ENCODE measurements around the gene PPP1R9B. TPM values are rescaled to one million over a fixed set of nuclear protein-coding genes. Genes with fewer than 3 reads are reported as not detected.

The PPP1R9B gene
- total RNA-seq, 1 donor from 2014 or later = 29.7 TPM

- no peak for DNase-seq (ENCODE audit: low read depth, low spot score)
Measured at GRCh38 chr17:50128441-50129352, 21.8 kb downstream of the PPP1R9B start.

DNA sequence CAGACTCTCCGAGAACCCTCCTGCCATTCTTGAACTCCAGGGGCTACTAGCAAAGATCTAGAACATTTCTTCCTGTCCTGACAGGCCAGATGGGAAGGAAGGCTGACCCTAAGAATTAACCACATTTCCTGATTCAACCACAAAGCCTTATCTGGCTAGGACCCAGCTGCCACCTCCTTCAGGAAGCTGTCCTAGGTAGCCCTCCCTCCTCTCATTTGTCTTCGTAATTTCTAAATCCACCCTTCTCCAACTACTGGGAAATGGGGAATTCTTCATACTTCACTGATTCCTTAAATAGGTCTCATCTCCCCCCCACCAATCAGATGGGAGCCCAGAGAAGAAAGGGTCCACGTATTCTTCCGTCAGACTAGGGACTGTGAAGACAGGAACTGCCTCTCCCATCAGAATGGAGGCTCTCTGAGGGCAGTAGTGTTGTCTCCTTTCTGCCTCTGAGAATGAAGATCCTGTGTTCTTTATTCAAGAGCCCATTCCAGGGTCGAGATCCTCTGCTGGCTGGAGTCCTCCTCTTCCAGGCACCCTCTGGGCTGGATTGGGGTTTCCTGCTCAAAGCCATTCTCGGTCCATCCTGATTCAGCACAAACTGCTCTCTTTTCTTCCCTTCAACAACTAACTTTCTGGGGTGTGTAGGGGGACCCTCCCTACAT, 22.6 kb downstream of the PPP1R9B start:
- no peak for DNase-seq (ENCODE audit: low read depth, low spot score)

GRCh38 chr17:50125420-50125997, 25.0 kb downstream of the PPP1R9B start:
- no peak for DNase-seq (ENCODE audit: low read depth, low spot score)

DNA sequence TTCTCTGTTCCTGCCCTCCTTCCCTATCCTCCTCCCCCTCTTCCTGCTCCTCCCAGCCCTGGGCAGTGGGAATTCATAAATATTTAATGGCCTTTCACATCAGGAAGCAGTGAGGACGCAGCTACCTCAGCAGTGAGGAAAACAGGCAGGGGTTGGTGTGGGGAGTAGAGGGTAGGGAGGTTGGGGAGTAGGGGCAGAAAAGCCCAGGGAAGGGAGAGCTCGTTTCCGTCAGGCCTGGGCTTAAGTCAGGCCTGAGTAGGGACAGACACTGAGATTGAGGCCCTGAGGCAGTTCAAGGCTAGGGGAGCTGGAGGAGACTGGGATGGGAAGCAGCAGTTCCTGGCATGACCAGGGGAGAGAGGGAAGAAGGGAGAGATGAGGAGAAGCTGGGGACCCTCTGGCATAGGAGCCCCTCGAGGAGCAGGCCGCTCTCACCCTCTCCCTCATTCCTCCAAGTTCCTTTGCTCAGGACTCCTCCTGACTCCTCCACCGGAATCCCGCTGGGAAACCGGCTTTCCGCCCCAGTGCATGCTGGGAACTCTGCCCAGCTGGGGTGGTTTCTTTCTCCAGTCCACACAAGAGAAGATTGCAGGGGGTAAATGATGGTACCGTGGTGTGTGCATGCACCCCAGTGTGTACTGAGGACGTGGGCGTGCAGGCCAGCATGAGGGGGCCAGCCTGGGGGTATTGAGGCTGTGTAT, 26.7 kb downstream of the PPP1R9B start:
- DNase-seq (ENCODE audit: low read depth, low spot score) = no peak

GRCh38 chr17:50122945-50123344, 27.5 kb downstream of the PPP1R9B start:
- DNase-seq (ENCODE audit: low read depth, low spot score) = no peak

DNA sequence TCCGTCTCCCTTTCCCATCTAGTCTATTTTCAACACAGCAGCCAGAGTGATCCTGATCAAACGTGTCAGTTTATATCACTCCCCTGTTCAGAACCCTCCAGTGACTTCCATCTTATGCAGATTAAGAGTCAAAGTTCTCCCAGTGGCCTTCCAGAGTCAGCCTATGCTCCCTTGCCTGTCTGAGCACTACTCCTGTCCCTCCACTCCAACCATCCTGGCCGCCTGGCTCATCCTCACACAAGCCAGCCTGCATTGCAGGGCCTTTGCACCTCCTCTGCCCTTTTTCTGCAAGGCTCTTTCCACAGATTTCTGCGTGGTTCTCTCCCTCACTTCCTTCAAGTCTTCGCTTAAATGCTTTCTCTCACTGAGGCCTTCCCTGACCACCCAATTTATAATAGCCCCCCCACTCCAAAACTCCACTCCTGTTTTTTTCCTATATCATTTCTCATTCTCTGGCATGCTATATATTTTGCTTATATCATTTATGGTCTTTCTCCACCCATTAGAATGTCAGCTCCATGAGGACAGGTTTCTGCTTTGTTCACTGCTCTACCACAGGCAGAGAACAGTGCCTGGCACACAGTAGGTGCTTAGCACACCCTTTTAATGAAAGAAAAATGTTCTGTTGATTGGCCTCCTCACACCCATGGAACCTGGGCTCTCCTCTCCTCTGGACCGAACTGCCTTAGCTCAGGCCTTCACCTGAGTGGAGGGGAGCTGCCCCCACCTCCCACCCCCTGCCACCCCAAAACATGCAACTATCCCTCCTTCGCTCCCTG, 29.8 kb downstream of the PPP1R9B start:
- DNase-seq (ENCODE audit: low read depth, low spot score) = no peak

GRCh38 chr17:50118828-50119218, 31.7 kb downstream of the PPP1R9B start:
- no peak for DNase-seq (ENCODE audit: low read depth, low spot score)

- DNase-seq (ENCODE audit: low read depth, low spot score) = no peak
Measured at GRCh38 chr17:50118076-50118827, 32.2 kb downstream of the PPP1R9B start.

DNA sequence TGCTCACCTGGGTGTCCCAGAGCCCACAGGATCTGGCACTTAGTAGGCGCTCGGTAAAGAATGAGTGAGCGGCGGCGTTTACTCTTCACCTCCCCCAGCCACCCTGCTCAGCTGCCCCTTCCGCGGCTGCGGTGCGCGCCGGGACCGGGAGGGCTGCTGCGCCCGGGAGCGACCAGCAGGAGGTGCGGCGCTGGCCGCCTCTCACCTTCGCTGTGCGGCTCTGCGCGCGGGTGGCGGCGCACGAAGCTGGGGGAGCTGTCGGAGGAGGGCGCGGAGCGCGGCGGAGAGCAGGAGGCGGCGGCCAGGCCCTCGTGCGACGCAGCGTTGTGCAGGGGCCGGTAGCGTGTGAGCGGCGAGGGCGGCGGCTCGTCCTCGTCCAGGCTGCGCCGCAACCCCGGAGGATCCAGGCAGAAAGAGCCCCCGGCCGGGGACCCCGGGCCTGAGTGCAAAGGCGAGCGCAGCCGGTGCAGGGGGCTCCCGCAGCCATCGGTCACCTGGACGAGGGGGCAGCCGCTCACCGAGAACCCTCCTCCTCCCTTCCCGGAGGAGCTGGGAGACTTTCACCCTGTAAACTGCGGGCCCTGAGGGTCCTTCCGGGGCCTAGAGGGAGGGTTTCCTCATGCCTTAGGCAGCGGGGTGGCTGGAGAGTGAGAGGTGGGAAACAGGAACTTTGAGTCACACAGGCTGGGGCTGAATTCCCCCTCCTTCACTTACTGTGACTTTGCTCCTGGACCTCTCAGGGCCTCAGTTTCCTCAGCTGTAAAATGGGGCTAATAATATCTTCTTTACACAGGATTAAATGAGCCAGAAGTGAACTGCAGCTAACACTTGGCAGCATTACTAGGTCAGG, 33.0 kb downstream of the PPP1R9B start:
- DNase-seq (ENCODE audit: low read depth, low spot score) = no peak

GRCh38 chr17:50115756-50116155, 34.7 kb downstream of the PPP1R9B start:
- no peak for DNase-seq (ENCODE audit: low read depth, low spot score)

DNA sequence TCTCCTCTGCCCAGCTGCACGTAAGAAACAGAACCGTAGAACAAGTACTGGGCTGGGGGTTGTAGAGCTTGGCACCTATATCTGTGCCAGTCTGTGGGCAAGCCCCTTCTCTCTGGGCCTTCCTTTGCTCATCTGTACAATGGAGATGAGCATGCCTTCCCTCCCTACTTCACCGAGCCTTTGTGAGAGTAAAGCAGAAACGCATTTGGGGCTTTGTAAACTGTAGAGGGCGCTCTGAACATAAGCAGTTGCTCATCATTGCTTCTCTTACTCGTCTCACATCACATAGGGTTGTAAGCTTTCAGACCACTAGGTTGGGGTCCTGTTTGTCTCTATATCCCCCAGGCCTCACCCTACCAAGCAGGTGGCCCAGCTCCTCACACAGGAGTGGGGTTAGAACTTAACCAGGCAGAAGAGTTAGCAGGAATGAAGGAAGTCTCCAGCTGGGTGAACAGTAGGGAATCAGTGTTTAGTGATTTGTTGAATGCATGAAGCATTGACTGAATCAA, 35.6 kb downstream of the PPP1R9B start:
- peak; percentile 43 for DNase-seq (ENCODE audit: low read depth, low spot score)

DNA sequence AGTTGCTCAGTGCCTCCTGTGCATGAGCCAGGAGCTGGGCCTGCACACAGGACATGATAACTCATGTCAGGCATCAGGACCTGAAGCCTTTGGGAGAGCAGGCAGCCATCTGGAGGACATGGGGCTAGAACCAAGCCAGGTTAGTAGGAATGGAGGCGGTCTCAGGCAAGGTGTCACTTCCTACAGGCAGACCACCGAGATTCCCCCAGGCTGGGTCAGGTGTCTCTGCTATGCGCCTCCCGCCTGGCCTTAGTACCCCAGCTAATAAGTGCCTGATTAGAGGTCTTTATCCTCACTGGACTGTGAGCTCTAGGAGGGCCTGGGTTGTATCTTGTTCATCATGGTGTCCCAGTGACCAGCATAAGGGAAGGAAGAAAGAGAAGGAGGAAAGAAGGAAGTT, 36.1 kb downstream of the PPP1R9B start:
- DNase-seq (ENCODE audit: low read depth, low spot score) = no peak

GRCh38 chr17:50113624-50114320, 36.7 kb downstream of the PPP1R9B start:
- DNase-seq (ENCODE audit: low read depth, low spot score) = no peak

DNA sequence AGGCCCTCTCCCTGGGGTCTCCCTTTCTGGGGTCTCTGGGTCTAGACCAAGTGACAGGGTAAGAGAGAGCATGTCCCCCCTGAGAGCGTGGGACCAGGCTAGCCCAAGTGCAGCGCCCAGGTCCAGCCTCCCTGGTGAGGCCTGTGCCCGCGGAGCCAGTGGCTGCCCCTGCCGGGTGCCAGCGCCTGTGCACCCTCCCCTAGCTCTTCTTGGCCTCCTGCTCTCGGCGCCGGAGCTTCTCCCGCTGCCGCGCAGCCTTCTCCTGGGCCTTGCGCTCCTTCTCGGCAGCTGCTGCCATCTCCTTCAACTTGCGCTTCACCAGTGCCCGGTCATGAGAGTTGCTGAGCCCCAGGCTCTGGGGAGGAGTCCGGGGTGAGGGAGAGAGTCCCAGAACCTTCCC, 37.8 kb downstream of the PPP1R9B start:
- DNase-seq (ENCODE audit: low read depth, low spot score) = no peak

- DNase-seq (ENCODE audit: low read depth, low spot score) = no peak
Measured at GRCh38 chr17:50111673-50112655, 38.5 kb downstream of the PPP1R9B start.

DNA sequence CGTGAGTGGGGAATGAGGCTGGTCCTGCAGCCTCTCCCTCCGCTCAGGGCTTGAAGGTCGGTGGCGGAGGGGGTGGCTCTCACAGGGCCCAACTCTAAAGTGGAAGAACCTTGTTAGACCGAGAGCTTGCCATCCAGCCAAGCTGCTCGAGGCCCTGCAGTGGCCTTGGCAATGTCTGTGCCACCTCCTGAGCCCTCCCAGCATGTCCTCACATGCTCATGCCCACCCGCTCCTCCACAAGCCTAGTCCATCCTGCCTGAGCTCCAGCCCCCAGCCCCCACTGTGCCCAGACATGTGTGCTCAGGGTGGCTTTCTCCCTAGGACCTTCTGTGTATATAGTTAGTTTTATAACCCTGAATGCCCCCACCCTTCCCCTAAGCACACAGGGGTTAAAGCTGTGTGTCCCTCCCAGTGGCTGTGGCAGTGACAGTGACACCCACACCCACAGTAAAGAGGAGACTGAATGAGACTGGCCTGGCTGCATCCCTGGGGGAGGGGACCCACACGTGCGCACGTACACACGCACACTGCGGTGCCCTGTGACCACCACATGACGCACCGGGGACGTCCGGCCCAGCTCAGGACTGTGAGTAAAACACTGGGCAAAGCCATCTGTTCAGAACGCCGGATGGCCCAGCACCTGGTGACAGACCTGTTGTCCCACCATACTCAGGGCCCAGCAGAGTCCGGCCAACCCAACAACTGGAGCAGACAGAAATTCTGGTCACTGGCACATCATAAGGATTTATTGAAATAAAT, 39.7 kb downstream of the PPP1R9B start:
- DNase-seq (ENCODE audit: low read depth, low spot score) = no peak

DNA sequence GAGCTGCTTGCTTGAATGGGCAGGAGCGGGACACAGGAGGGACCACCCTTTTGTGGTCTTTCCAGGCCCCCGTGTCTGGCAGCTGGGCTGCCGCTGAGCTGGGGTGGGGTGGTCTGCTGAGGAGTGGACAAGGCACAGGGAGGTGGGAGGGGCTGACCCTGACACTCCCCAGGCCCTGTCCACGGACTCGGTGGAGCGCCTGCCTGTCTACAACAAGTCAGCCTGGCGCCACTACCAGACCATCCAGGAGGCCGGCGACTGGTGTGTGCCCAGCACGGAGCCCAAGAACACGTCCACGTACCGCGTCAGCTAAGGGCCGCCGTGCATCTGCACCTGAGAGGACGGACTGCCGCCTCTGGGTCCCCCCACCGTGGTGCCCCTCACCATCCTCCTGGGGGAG, 40.7 kb downstream of the PPP1R9B start:
- DNase-seq (ENCODE audit: low read depth, low spot score) = no peak

Measured in pulmonary artery endothelial cell (primary cell).